Adipocyte (in vitro differentiated cells): ENCODE results near the gene CARD19.
A peak's percentile ranks its signal among the peaks of the same experiment; 100 is the strongest.

Experiments used
- DNase-seq: peaks from one replicate; pipeline ENCODE4 v3.0.0-alpha.2; 2015; ENCODE audit warnings: low read depth
- H3K27me3 ChIP-seq: replicated peaks from 2 replicates; pipeline ENCODE4 v1.7.0; 2013; ENCODE audit warnings: mild to moderate bottlenecking, low read length, moderate library complexity; ENCODE audit not compliant: control insufficient read depth, insufficient read depth
- H3K36me3 ChIP-seq: 2 replicates; pipeline ENCODE4 v1.7.0; 2013; ENCODE audit warnings: low read length, mild to moderate bottlenecking, moderate library complexity; ENCODE audit not compliant: control insufficient read depth, insufficient read depth, severe bottlenecking
- H3K4me1 ChIP-seq: 2 replicates; pipeline ENCODE4 v1.7.0; 2013; ENCODE audit warnings: mild to moderate bottlenecking, low read length, moderate library complexity; ENCODE audit not compliant: control insufficient read depth, insufficient read depth
- H3K4me3 ChIP-seq: 2 replicates; pipeline ENCODE4 v1.7.0; 2013; ENCODE audit warnings: mild to moderate bottlenecking, low read length, moderate library complexity
- H3K9ac ChIP-seq: 2 replicates; pipeline ENCODE4 v1.7.0; 2013; ENCODE audit warnings: mild to moderate bottlenecking, low read length, moderate library complexity
- H3K9me3 ChIP-seq: 2 replicates; pipeline ENCODE4 v1.7.0; 2013; ENCODE audit warnings: mild to moderate bottlenecking, low read length, moderate library complexity; ENCODE audit not compliant: control insufficient read depth

Gene CARD19

GRCh38 chr9:93066978-93067603 is 28.9 kb upstream of the CARD19 start:
- no peaks in the 10 kb centered on the region for H3K36me3 ChIP-seq
- H3K9ac ChIP-seq: no peak overlapping the region
- no peak overlapping the region for H3K4me3 ChIP-seq
- no peaks in the 10 kb centered on the region for H3K27me3 ChIP-seq
- H3K9me3 ChIP-seq: peaks cover 8% of the 10 kb centered on the region
- H3K4me1 ChIP-seq: peaks cover 4% of the 10 kb centered on the region
- DNase-seq: no peak

- no peak for DNase-seq
- Histone ChIP-seq H3K36me3 (no peaks in the 10 kb centered on the region), H3K9ac (no peak overlapping the region), H3K4me1 (peaks cover 4% of the 10 kb centered on the region), H3K9me3 (peaks cover 8% of the 10 kb centered on the region), H3K27me3 (no peaks in the 10 kb centered on the region), H3K4me3 (no peak overlapping the region)
Measured at GRCh38 chr9:93068956-93069355, 27.1 kb upstream of the CARD19 start.

GRCh38 chr9:93071464-93071863 is 24.6 kb upstream of the CARD19 start:
- peaks cover 8% of the 10 kb centered on the region for H3K9me3 ChIP-seq
- DNase-seq: no peak
- peaks cover 4% of the 10 kb centered on the region for H3K4me1 ChIP-seq
- no peak overlapping the region for H3K9ac ChIP-seq
- no peaks in the 10 kb centered on the region for H3K36me3 ChIP-seq
- H3K27me3 ChIP-seq: no peaks in the 10 kb centered on the region
- no peak overlapping the region for H3K4me3 ChIP-seq

- Histone ChIP-seq H3K9me3 (peaks cover 8% of the 10 kb centered on the region), H3K9ac (no peak overlapping the region), H3K4me3 (no peak overlapping the region), H3K27me3 (no peaks in the 10 kb centered on the region), H3K4me1 (no peaks in the 10 kb centered on the region), H3K36me3 (no peaks in the 10 kb centered on the region)
- peak; percentile 21 for DNase-seq
Measured at GRCh38 chr9:93072383-93072795, 23.6 kb upstream of the CARD19 start.

GRCh38 chr9:93076101-93076791 is 19.8 kb upstream of the CARD19 start:
- no peak for DNase-seq
- Histone ChIP-seq H3K27me3 (no peaks in the 10 kb centered on the region), H3K4me1 (no peaks in the 10 kb centered on the region)

GRCh38 chr9:93076792-93077128 is 19.3 kb upstream of the CARD19 start:
- H3K36me3 ChIP-seq: no peaks in the 10 kb centered on the region

More at GRCh38 chr9:93076101-93076791, 19.8 kb upstream of the CARD19 start:
- Histone ChIP-seq H3K9me3 (no peaks in the 10 kb centered on the region), H3K36me3 (no peaks in the 10 kb centered on the region), H3K4me3 (no peak overlapping the region), H3K9ac (no peak overlapping the region)

GRCh38 chr9:93077367-93077766 is 18.6 kb upstream of the CARD19 start:
- Histone ChIP-seq H3K4me3 (no peak overlapping the region), H3K36me3 (no peaks in the 10 kb centered on the region), H3K9me3 (no peaks in the 10 kb centered on the region), H3K9ac (no peak overlapping the region), H3K4me1 (no peaks in the 10 kb centered on the region), H3K27me3 (no peaks in the 10 kb centered on the region)
- DNase-seq: no peak

More at GRCh38 chr9:93076792-93077128, 19.3 kb upstream of the CARD19 start:
- no peaks in the 10 kb centered on the region for H3K9me3 ChIP-seq
- H3K27me3 ChIP-seq: no peaks in the 10 kb centered on the region
- H3K9ac ChIP-seq: no peak overlapping the region
- no peak overlapping the region for H3K4me3 ChIP-seq
- no peak for DNase-seq
- no peaks in the 10 kb centered on the region for H3K4me1 ChIP-seq

GRCh38 chr9:93077811-93078210 is 18.2 kb upstream of the CARD19 start:
- Histone ChIP-seq H3K36me3 (no peaks in the 10 kb centered on the region), H3K27me3 (no peaks in the 10 kb centered on the region), H3K4me3 (no peak overlapping the region), H3K4me1 (no peaks in the 10 kb centered on the region), H3K9ac (no peak overlapping the region), H3K9me3 (no peaks in the 10 kb centered on the region)
- DNase-seq: no peak

GRCh38 chr9:93079371-93079770 is 16.6 kb upstream of the CARD19 start:
- H3K9ac ChIP-seq: no peak overlapping the region
- DNase-seq: no peak
- H3K9me3 ChIP-seq: no peaks in the 10 kb centered on the region
- H3K4me1 ChIP-seq: peaks cover 4% of the 10 kb centered on the region
- no peaks in the 10 kb centered on the region for H3K27me3 ChIP-seq
- no peaks in the 10 kb centered on the region for H3K36me3 ChIP-seq
- H3K4me3 ChIP-seq: no peak overlapping the region

GRCh38 chr9:93080406-93080805 is 15.6 kb upstream of the CARD19 start:
- Histone ChIP-seq H3K27me3 (no peaks in the 10 kb centered on the region), H3K4me1 (peaks cover 4% of the 10 kb centered on the region), H3K9ac (no peak overlapping the region), H3K36me3 (no peaks in the 10 kb centered on the region), H3K4me3 (no peak overlapping the region), H3K9me3 (no peaks in the 10 kb centered on the region)
- no peak for DNase-seq

- Histone ChIP-seq H3K36me3 (no peaks in the 10 kb centered on the region), H3K9ac (no peak overlapping the region), H3K9me3 (peaks cover 4% of the 10 kb centered on the region), H3K4me1 (peaks cover 4% of the 10 kb centered on the region), H3K27me3 (no peaks in the 10 kb centered on the region), H3K4me3 (no peak overlapping the region)
- no peak for DNase-seq
Measured at GRCh38 chr9:93081081-93081529, 14.9 kb upstream of the CARD19 start.
